OCI-LY7 (cell line): ENCODE data around the gene PARVB. TPM values are rescaled to one million over a fixed set of nuclear protein-coding genes. Genes with fewer than 3 reads are reported as not detected.

Source experiments
- BruUV-seq: library from RNA; stranded (reverse); fragments of 400-500 nt; replicated peaks from 2 replicates; lab custom pipeline; 2021; lab: Mats Ljungman, UMichigan
- CTCF ChIA-PET: fragments of 300-600 bp; sonication (Branson Sonifier 250); formaldehyde crosslinking; loops from one replicate; lab custom pipeline; 2022; ENCODE audit warnings: antibody characterized with exemption; ENCODE audit not compliant: unreplicated experiment; lab: Charles Lee
- POLR2A ChIA-PET: fragments of 300-600 bp; sonication (Branson Sonifier 250); formaldehyde crosslinking; loops from one replicate; lab custom pipeline; 2022; ENCODE audit warnings: antibody characterized with exemption; lab: Charles Lee
- DNase-seq: peaks from one replicate; pipeline ENCODE4 v3.0.0-alpha.2; 2015; ENCODE audit warnings: low spot score
- H2AFZ ChIP-seq: fragments of 200-600 bp; sonication (generic), shearing (Covaris generic); 2 replicates; pipeline ENCODE4 v1.6.1; 2014; ENCODE audit warnings: mild to moderate bottlenecking, antibody characterized with exemption, low read length, moderate library complexity
- H3K27ac ChIP-seq: fragments of 200-600 bp; sonication (generic); 2 replicates; pipeline ENCODE4 v1.5.1; 2014; ENCODE audit warnings: mixed run types, low read depth, mild to moderate bottlenecking, moderate library complexity, low read length, inconsistent platforms; ENCODE audit not compliant: poor library complexity, severe bottlenecking
- H3K36me3 ChIP-seq: fragments of 200-600 bp; sonication (generic); 2 replicates; pipeline ENCODE4 v1.6.1; 2014; ENCODE audit warnings: mild to moderate bottlenecking, antibody characterized with exemption, low read length, moderate library complexity, mixed read lengths; ENCODE audit not compliant: insufficient read depth
- H3K4me1 ChIP-seq: fragments of 200-600 bp; sonication (generic); 2 replicates; pipeline ENCODE4 v1.5.1; 2014; ENCODE audit warnings: mild to moderate bottlenecking, low read length; ENCODE audit not compliant: insufficient read depth, poor library complexity, severe bottlenecking
- H3K4me2 ChIP-seq: fragments of 200-600 bp; sonication (generic); 2 replicates; pipeline ENCODE4 v1.6.1; 2014; ENCODE audit warnings: mild to moderate bottlenecking, low read length
- H3K4me3 ChIP-seq: fragments of 200-600 bp; sonication (generic); 2 replicates; pipeline ENCODE4 v1.5.1; 2014; ENCODE audit warnings: mild to moderate bottlenecking, low read depth, low read length; ENCODE audit not compliant: poor library complexity, severe bottlenecking
- H3K79me2 ChIP-seq: fragments of 200-600 bp; sonication (generic); 2 replicates; pipeline ENCODE4 v1.6.1; 2016; ENCODE audit warnings: low read depth, mild to moderate bottlenecking, low read length, moderate library complexity, mixed read lengths; ENCODE audit not compliant: insufficient read depth
- H3K9me2 ChIP-seq: fragments of 200-600 bp; sonication (generic); 2 replicates; pipeline ENCODE4 v1.6.1; 2016; ENCODE audit warnings: mild to moderate bottlenecking, low read length, mixed read lengths; ENCODE audit not compliant: insufficient read depth
- H3K9me3 ChIP-seq: fragments of 200-600 bp; sonication (generic); 2 replicates; pipeline ENCODE4 v1.6.1; 2014; ENCODE audit warnings: mild to moderate bottlenecking, mixed run types, low read length, mixed read lengths
- H4K20me1 ChIP-seq: fragments of 200-600 bp; sonication (generic); 2 replicates; pipeline ENCODE4 v1.6.1; 2014; ENCODE audit warnings: mild to moderate bottlenecking, antibody characterized with exemption, low read length, moderate library complexity, mixed read lengths; ENCODE audit not compliant: insufficient read depth
- CTCF ChIP-seq: fragments of 200-600 bp; sonication (generic); conservative IDR thresholded peaks from 2 replicates; pipeline ENCODE4 v1.5.1; 2014; ENCODE audit warnings: mild to moderate bottlenecking, antibody characterized with exemption, low read length, moderate library complexity, mixed read lengths
- EZH2phosphoT487 ChIP-seq: fragments of 200-600 bp; sonication (generic); IDR thresholded peaks from 2 replicates; pipeline ENCODE4 v1.6.1; 2018; ENCODE audit warnings: low read depth, borderline replicate concordance, mild to moderate bottlenecking, mixed run types, antibody characterized with exemption, low read length, moderate library complexity, mixed read lengths
- intact Hi-C: fragments of 100-400 bp; cut with micrococcal nuclease; formaldehyde crosslinking; loops from one replicate; pipeline ENCODE4 v1.10.0; 2022; ENCODE audit not compliant: unreplicated experiment
- total RNA-seq, 2 experiments: library from RNA; depleted of rRNA in 1 of 2; stranded (reverse); fragments of >200 nt in 1 of 2; shearing (Covaris generic) in 1 of 2; gene quantifications; 2 replicates each; pipeline ENCODE4 v1.2.3, GENCODE V29; 2014 to 2022

PARVB gene
- total RNA-seq, 2 experiments from 2014 or later: 0.34 TPM; not detected in 1

- Histone ChIP-seq H3K36me3 (no peaks in the 10 kb centered on the region), H3K4me2 (no peak overlapping the region), H3K4me3 (no peak overlapping the region), H2AFZ (no peak overlapping the region), H3K4me1 (no peaks in the 10 kb centered on the region), H4K20me1 (no peaks in the 10 kb centered on the region), H3K9me3 (0 out of 2 replicates have a peak, but pooled peaks cover 8% of the 10 kb centered on the region), H3K79me2 (no peaks in the 10 kb centered on the region), H3K9me2 (no peaks in the 10 kb centered on the region), H3K27ac (no peak overlapping the region)
- BruUV-seq: no TSS peak
- DNase-seq: no peak
- CTCF ChIA-PET: no interaction called here
- intact Hi-C loops: no loop called here
- POLR2A ChIA-PET: no interaction called here
- no peak for TF ChIP-seq EZH2phosphoT487
- no peak for TF ChIP-seq CTCF
These were observed 102.7 kb downstream of the PARVB start for GRCh38 chr22:44126807-44127206.

GRCh38 chr22:44127356-44127755, 103.3 kb downstream of the PARVB start:
- no peak for DNase-seq
- CTCF ChIA-PET: no interaction called here
- Histone ChIP-seq H2AFZ (no peak overlapping the region), H3K4me2 (no peak overlapping the region), H3K9me2 (no peaks in the 10 kb centered on the region), H3K9me3 (0 out of 2 replicates have a peak, but pooled peaks cover 8% of the 10 kb centered on the region), H4K20me1 (no peaks in the 10 kb centered on the region), H3K4me3 (no peak overlapping the region), H3K4me1 (no peaks in the 10 kb centered on the region), H3K79me2 (no peaks in the 10 kb centered on the region), H3K27ac (no peak overlapping the region), H3K36me3 (no peaks in the 10 kb centered on the region)
- TF ChIP-seq CTCF (no peak), EZH2phosphoT487 (no peak)
- no TSS peak for BruUV-seq
- POLR2A ChIA-PET: no interaction called here
- intact Hi-C loops: no loop called here

GRCh38 chr22:44128958-44129618, 105.0 kb downstream of the PARVB start:
- BruUV-seq: no TSS peak
- no peak overlapping the region for H3K27ac ChIP-seq
- H3K4me3 ChIP-seq: no peak overlapping the region
- no peak for TF ChIP-seq CTCF
- TF ChIP-seq EZH2phosphoT487: no peak
- H3K4me2 ChIP-seq: no peak overlapping the region
- DNase-seq: no peak
- POLR2A ChIA-PET: interaction anchor here (0.6 kb wide), 1 partner anchor 242 kb away, joined by 4 read pairs; no protein-coding TSS in a partner anchor
- no peaks in the 10 kb centered on the region for H3K36me3 ChIP-seq
- no peaks in the 10 kb centered on the region for H3K9me2 ChIP-seq
- H4K20me1 ChIP-seq: no peaks in the 10 kb centered on the region
- H3K9me3 ChIP-seq: 0 out of 2 replicates have a peak, but pooled peaks cover 8% of the 10 kb centered on the region
- no peak overlapping the region for H2AFZ ChIP-seq
- H3K4me1 ChIP-seq: no peaks in the 10 kb centered on the region
- CTCF ChIA-PET: no interaction called here
- H3K79me2 ChIP-seq: no peaks in the 10 kb centered on the region
- intact Hi-C loops: no loop called here
